ENCODE results near the gene IZUMO4. TPM values are rescaled to one million over a fixed set of nuclear protein-coding genes. Genes with fewer than 3 reads are reported as not detected.

The IZUMO4 gene
- total RNA-seq, 1 donor from 2014 or later, result 8.9 TPM

- intact Hi-C loops (cut with micrococcal nuclease), result no loop called here
These were observed 37.9 kb upstream of the IZUMO4 start for GRCh38 chr19:2058570-2059421.

DNA sequence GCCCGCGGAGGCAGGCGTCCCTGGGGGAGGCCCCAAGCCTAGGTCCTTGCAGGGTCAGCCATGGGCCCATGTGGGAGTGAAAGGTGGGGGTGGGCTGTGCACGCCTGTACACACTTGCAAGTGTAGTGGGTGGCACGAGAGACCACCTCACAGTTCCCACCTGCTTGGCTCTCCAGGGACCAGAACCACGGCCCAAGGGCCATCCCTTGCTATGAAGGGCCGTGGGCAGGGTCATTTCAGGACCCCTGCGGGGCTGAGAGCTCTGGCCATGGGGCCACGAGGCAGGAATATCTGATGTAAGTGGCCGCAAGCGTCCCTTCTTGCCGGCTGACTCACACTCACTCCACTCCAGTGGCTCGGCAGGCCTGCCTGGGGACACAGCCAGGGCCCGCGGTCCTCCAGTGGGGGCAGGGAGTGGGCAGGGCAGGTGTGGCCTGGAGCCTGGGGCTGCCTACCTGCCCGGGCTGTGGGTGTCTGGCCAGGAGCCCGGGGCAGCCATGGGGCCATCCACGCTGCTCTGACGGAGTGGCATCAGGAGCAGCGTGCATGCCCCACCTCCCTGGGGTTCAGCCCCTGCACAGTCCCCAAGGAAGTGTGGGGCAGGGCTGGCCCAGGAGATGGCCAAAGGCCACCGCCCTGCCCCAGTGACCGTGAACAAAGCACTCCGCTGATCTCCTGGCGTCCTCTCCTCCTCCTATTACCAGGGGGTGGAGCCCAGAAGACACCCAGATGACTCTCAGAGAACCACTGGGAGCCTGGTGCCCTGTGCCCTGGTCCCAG is 37.1 kb upstream of the IZUMO4 start:
- intact Hi-C loops (cut with micrococcal nuclease), result loop anchor here (2.0 kb wide), 1 partner anchor 37 kb away; the partner anchor contains the start of genes IZUMO4 and MOB3A

DNA sequence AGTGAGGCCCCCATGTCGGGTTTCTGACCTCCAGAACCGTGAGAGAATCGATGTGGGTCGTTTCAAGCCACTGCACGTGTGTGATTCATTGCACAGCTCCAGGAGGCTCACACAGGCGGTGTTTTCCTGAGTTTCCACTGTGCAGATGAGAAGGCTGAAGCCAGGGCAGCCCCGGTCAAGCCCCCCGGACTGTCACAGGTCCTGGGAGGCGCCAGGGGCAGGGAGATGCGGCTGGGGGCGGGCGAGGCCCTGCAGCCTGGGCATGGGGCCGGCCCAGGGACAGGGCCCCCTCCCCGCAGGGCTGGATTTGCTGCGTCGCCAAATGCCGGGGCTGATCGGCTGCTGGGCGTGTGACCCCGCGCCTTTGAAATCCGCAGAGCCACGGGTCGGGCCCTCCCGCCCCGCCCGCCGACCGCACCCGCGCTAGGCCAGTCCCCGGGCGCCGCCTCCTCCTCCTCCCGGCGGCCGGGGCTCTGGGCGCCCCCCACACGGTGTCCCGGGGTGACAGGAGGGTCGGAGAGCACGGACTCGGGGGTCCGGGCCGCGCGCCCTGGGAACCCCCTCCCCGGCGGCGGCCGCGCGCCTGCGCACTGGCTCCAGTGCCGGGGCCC is 35.7 kb upstream of the IZUMO4 start:
- intact Hi-C loops (cut with micrococcal nuclease), result loop anchor here (1.0 to 2.0 kb wide), 2 partner anchors 10 to 36 kb away; partner anchors contain the start of genes IZUMO4, MKNK2 and MOB3A

GRCh38 chr19:2061495-2062388 is 35.0 kb upstream of the IZUMO4 start:
- intact Hi-C loops (cut with micrococcal nuclease), result loop anchor here (1.0 to 2.0 kb wide), 2 partner anchors 10 to 35 kb away; partner anchors contain the start of genes IZUMO4, MKNK2 and MOB3A

GRCh38 chr19:2062389-2062729 is 34.4 kb upstream of the IZUMO4 start:
- intact Hi-C loops (cut with micrococcal nuclease), result no loop called here

DNA sequence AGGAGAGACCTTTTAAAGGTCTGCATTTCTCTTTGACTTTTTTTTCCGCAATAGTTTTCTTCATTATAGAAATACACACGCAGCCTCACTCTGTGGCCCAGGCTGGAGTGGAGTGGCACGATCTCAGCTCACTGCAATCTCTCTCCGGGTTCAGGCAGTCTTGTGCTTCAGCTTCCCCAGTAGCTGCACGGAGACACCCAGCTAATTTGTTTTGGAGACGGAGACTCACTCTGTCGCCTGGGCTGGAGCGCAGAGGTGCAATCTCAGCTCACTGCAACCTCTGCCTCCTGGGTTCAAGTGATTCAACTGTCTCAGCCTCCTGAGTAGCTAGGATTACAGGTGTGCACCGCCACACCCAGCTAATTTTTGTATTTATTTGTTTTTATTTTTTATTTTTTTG is 33.9 kb upstream of the IZUMO4 start:
- intact Hi-C loops (cut with micrococcal nuclease), result no loop called here

DNA sequence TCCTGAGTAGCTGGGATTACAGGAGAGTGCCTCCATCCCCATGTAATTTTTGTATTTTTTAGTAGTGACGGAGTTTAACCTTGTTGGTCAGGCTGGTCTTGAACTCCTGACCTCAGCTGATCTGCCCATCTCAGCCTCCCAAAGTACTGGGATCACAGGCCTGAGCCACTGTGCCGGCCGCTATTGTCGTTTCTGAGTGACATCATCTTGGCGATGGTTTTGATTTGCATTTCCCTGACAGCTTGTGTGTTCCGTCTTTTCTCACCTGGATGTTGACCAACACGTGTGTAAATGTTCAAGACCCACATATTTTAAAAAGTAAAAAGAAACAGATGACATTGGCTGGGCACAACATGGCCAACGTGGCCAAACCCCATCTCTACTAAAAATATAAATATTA is 32.9 kb upstream of the IZUMO4 start:
- intact Hi-C loops (cut with micrococcal nuclease), result no loop called here

GRCh38 chr19:2064395-2064787 is 32.3 kb upstream of the IZUMO4 start:
- intact Hi-C loops (cut with micrococcal nuclease), result no loop called here

GRCh38 chr19:2064788-2065524 is 31.8 kb upstream of the IZUMO4 start:
- intact Hi-C loops (cut with micrococcal nuclease), result no loop called here

DNA sequence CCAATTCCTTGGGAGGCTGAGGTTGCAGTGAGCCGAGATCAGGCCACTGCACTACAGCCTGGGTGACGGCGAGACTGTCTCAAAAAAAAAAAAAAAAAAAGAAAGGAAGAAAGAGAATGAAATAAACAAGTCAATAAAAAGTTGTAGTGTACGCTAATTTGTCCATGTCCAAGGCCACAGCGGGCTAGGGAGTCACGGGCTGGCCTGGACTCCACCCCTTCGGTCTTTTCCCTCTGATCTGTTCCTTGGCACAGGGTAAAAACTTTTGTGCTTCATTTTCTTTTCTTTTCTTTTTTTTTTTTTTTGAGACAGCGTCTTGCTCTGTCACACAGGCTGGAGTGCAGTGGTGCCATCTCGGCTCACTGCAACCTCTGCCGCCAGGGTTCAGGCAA is 26.3 kb upstream of the IZUMO4 start:
- intact Hi-C loops (cut with micrococcal nuclease), result no loop called here

GRCh38 chr19:2070986-2071673 is 25.6 kb upstream of the IZUMO4 start:
- intact Hi-C loops (cut with micrococcal nuclease), result no loop called here

- intact Hi-C loops (cut with micrococcal nuclease), result no loop called here
These were observed 23.8 kb upstream of the IZUMO4 start for GRCh38 chr19:2072757-2073551.

- intact Hi-C loops (cut with micrococcal nuclease), result no loop called here
These were observed 20.2 kb upstream of the IZUMO4 start for GRCh38 chr19:2076526-2076944.

DNA sequence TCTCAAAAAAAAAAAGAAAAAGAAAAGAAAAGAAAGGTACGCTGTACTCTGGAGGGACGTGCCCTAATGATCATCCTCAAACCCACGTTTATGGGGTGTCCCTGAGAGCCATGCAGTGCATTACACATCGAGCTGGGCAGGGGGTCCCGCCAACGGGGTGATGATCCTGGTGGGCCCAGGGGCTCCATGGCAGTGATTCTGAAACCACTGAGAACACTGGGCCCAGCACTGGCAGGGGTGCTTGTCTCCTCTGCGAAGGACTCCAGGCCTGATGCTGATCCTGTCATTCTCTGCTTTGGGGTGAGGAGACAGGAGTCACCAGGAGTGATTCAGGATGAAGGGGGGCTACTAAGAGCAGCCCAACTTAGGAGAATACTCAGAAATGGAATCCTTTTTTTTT is 19.3 kb upstream of the IZUMO4 start:
- intact Hi-C loops (cut with micrococcal nuclease), result no loop called here

DNA sequence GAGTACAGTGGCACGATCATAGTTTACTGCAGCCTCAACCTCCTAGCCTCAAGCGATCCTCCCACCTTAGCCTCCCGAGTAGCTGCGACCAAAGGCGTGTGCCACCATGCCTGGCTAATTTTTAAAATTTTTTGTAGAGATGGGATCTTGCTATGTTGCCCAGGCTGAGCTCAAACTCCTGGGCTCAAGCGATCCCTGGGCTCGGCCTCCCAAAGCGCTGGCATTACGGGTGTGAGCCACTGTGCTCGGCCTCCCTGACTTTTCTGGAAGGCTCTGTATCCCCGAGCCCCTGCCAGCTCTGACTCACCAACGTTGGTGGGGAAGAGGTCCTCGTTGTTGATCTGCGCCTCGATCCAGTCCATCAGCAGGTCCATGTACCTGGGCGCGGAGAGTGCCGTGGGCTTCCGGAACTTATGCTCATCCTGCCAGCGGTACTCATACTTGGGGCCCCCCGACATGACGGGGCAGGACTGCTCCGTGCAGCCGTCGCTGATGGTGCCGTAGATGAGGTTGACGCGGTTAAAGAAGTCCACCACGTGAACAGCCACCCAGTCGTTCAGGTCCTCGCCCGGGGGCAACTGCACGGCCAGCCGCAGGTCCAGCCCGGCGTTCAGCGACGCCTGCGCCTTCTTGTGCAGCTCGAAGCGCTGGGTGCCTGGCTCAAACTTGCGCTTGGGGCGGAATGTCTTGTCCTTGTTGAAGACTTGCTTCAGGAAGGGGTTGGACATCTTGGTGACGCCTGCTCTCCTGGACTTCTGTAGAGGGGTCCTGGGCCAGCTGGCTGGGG is 18.7 kb upstream of the IZUMO4 start:
- intact Hi-C loops (cut with micrococcal nuclease), result no loop called here

DNA sequence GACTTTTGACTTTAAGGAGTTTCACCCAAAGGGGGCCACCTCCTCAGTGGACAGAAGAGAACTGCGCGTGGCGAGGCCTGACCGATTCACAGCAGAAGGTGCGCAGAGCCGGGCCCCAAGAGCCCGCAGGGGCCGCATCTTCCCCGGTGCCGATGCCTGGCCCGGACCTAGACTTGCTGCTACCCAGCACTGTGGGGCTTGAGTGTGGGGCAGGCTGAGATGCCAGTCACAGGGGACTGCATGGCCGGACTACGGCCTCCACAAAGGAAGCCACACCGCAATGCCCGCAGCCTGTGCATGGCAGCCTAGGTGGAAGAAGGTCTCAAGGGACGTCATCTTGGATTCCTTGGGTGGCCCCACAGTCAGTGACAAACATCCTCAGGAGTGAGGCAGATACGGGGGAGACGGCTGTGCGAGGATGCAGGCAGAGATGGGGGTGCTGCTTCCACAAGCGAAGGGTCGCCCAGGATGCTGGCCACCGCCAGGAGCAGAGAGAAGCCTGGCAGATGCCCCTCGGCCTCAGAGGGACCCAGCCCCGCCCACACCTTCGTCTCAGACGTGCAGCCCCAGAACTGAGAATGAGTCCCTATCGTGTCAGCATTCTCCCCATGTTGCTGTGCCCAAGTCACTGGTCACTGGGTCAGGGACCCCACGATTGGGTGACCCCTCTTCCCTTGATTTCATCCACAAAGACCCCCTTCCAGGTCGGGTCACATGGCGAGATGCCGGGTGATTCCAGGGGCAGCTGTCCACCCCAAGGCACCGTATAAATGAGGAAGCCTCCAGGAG is 17.4 kb upstream of the IZUMO4 start:
- intact Hi-C loops (cut with micrococcal nuclease), result no loop called here

DNA sequence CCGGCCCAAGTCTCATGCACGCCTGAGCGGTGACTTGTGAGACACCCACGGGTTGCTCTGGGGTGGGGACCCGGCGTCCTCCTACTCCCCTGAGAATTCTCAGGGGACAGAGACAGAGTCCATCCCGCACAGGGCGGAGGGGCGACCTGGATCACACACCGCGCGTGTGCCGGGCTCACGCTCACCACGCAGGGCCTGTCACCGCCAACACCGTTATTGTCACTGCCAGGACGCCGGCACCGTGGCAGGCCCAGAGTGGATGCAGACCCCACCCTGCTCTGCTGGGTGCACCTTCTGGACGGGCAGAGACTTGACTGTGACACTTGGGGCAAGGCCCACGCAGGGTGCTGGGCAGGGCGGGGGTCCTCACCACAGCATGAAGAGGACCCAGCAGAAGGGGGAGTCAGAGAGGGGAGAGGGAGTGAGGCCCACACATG is 16.8 kb upstream of the IZUMO4 start:
- intact Hi-C loops (cut with micrococcal nuclease), result loop anchor here (5.0 kb wide), 1 partner anchor 63 kb away; the partner anchor contains the start of gene BTBD2
